ENCODE results near the gene BABAM2.
"Not testable (repeated sequence)": the region's sequence is repeated elsewhere in the genome, so short reads cannot be mapped to it uniquely, and the experiment has no call there.

The BABAM2 gene

GRCh38 chr2:27890146-27890923, at the start of gene BABAM2, which contains the start of gene RBKS:
Gene BABAM2, plus strand, starts transcription at chr2:27890729. Its CDS starts 3,828 bp downstream, at chr2:27894557.
Gene RBKS, minus strand, starts transcription at chr2:27890387. Its CDS starts 42 bp downstream, at chr2:27890345.
- peak; percentile 87 for DNase-seq (ENCODE audit: low spot score)

- no peak for DNase-seq (ENCODE audit: low spot score)
Observed at GRCh38 chr2:27842894-27843293, 47.6 kb upstream of the BABAM2 start.

- no peak for DNase-seq (ENCODE audit: low spot score)
Observed at GRCh38 chr2:27843992-27844391, 46.5 kb upstream of the BABAM2 start.

- no peak for DNase-seq (ENCODE audit: low spot score)
Observed at GRCh38 chr2:27844821-27845255, 45.7 kb upstream of the BABAM2 start.

GRCh38 chr2:27847333-27847732, 43.2 kb upstream of the BABAM2 start:
- no peak for DNase-seq (ENCODE audit: low spot score)

- no peak for DNase-seq (ENCODE audit: low spot score)
Observed at GRCh38 chr2:27849558-27850205, 40.8 kb upstream of the BABAM2 start.

GRCh38 chr2:27852691-27853090, 37.8 kb upstream of the BABAM2 start:
- DNase-seq (ENCODE audit: low spot score): no peak

GRCh38 chr2:27854229-27854862, 36.2 kb upstream of the BABAM2 start:
- no peak for DNase-seq (ENCODE audit: low spot score)

- peak; percentile 25 for DNase-seq (ENCODE audit: low spot score)
Observed at GRCh38 chr2:27855476-27855875, 35.1 kb upstream of the BABAM2 start.

- no peak for DNase-seq (ENCODE audit: low spot score)
Observed at GRCh38 chr2:27856386-27856785, 34.1 kb upstream of the BABAM2 start.

- DNase-seq (ENCODE audit: low spot score): no peak
Observed at GRCh38 chr2:27856956-27857355, 33.6 kb upstream of the BABAM2 start.

- peak; percentile 74 for DNase-seq (ENCODE audit: low spot score)
Observed at GRCh38 chr2:27857417-27858172, 32.9 kb upstream of the BABAM2 start.

GRCh38 chr2:27860111-27860510, 30.4 kb upstream of the BABAM2 start:
- peak; percentile 69 for DNase-seq (ENCODE audit: low spot score)

- no peak for DNase-seq (ENCODE audit: low spot score)
Observed at GRCh38 chr2:27863146-27863545, 27.4 kb upstream of the BABAM2 start.

- not testable (repeated sequence) for DNase-seq (ENCODE audit: low spot score)
Observed at GRCh38 chr2:27863955-27864354, 26.6 kb upstream of the BABAM2 start.

- no peak for DNase-seq (ENCODE audit: low spot score)
Observed at GRCh38 chr2:27866237-27866636, 24.3 kb upstream of the BABAM2 start.

- no peak for DNase-seq (ENCODE audit: low spot score)
Observed at GRCh38 chr2:27869763-27870162, 20.8 kb upstream of the BABAM2 start.

- no peak for DNase-seq (ENCODE audit: low spot score)
Observed at GRCh38 chr2:27870724-27871123, 19.8 kb upstream of the BABAM2 start.

- no peak for DNase-seq (ENCODE audit: low spot score)
Observed at GRCh38 chr2:27871802-27872201, 18.7 kb upstream of the BABAM2 start.

- no peak for DNase-seq (ENCODE audit: low spot score)
Observed at GRCh38 chr2:27873091-27873490, 17.4 kb upstream of the BABAM2 start.

GRCh38 chr2:27875089-27875881, 15.2 kb upstream of the BABAM2 start:
- DNase-seq (ENCODE audit: low spot score): no peak

All from activated CD4-positive, alpha-beta T cell treated with anti-CD3 and anti-CD28 coated beads, Interleukin-2, Interleukin-4, amounts not matched to agents 100 ng/mL and 50 ng/mL, durations not matched to agents 16 hours and 8 hours (primary cell).